ENCODE results near the gene ZNF189.

Gene ZNF189

DNA sequence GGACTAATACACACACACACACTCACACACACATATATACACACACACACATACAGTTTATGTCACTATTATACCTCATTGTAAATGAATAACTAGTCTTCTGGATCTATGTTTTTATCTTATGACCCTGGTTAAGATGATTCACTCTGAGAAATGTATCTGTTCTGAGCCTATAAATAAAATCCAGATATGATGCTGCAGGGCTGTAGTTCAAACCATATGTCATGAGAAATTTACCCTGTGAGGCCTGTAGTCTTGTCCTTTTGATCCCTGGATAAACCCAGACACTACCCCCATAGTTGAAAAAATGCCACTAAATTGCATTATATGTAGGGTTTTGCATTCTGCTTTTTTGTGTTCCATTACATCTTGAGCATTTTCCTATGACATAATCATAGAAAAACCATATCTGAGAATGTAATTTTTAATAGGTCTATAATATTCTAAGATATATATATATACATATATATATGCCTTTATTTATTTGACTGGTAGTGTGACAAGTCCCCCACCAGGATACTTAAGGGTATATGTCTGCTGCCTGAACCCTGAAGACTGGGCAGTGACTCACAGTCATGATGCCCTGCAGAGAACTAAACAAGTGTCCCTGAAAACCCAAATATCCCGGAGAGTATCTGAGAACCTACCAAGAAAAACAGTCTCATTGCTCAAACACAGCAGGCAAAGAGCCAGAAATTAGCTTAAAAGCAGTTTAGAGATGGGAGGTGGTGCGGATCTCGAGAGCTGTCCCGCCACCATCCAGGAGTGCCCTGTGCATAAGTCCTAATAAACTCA, 55.3 kb downstream of the ZNF189 start:
- DNase-seq (ENCODE audit: low read depth): no peak

DNA sequence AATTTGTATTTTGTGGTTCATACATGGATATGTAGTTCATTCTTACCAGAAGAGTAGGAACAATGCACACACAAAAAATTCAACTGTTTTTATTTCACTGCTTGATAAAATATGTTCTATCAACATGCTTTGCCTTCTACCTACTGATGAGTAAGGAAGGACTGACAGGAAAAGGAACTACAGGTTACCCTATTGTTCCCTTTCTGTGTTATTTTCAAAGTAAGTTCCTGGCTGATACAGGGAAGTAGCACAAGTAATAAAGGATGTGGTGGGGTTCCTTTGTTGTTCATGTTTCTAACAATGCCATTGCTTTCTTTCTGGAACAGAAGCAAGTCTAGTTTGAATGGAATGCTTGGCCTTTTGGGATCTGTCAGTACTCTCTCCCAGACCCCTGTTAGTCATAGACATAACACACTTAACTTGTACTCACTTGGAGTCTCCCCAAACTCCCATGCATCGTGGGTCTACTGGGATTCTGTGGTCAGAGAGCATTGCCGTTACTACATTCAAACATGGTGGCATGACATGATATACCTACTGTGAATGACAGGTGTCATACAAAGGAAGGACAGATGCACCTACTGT, 57.1 kb downstream of the ZNF189 start:
- no peak for DNase-seq (ENCODE audit: low read depth)

DNA sequence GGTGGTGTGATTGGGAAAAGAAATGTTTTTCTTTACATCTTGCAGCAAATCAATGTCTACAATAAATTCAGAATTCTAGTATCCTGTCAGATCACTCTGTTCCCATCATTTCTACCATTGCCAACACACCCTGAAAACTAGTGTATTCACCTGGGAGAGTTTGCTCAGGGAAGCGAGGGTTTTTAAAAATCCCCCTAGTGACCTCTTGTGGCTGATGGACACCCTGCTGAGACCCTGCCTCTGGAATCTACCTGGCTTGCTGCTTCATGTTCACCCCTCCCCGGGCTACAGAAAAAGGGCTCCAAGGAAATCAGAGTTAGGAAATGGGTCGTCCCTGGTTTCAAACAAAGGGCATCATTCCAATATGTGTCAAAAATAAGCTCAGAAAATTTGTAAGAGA, 58.4 kb downstream of the ZNF189 start:
- no peak for DNase-seq (ENCODE audit: low read depth)

DNA sequence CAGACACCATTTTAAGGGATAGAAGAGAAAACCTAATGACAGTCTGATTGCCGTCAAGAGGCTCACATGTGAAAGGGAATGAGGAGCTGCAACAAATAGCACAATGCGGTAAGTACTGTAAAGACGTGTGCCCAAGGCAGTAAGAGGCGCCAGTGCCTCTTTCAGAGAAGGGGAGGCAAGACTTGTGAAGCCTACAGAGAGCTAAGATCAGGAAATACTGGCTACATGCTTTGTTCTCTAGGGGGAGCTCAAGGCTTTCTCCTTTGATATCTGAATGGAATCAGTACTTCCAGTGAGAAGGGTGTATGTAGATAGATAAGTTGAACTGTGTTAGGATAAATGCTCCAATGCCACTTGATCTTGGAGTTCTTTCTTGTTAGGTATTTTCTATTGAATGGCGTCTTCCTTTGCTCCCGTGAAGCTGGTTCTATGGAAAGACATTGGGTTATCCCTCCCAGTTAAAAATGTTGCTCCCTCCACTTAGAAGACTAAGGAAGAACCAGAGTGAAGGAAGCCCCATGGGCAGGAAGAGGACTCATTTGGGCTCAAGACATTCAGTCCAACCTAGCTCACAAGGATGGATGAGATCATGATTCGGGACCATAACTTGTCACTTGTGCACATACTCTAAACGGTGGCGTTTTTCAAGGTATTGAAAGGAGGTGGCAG, 60.4 kb downstream of the ZNF189 start:
- DNase-seq (ENCODE audit: low read depth): no peak
